IPS DF 4.7 (cell line): ENCODE measurements around the gene VPS4B.
"Not testable (repeated sequence)": the region's sequence is repeated elsewhere in the genome, so short reads cannot be mapped to it uniquely, and the experiment has no call there.

Source experiments
- DNase-seq: peaks from one replicate; pipeline ENCODE4 v3.0.0-alpha.2; 2013; ENCODE audit warnings: low spot score; ENCODE audit errors: extremely low read depth

Gene VPS4B

DNA sequence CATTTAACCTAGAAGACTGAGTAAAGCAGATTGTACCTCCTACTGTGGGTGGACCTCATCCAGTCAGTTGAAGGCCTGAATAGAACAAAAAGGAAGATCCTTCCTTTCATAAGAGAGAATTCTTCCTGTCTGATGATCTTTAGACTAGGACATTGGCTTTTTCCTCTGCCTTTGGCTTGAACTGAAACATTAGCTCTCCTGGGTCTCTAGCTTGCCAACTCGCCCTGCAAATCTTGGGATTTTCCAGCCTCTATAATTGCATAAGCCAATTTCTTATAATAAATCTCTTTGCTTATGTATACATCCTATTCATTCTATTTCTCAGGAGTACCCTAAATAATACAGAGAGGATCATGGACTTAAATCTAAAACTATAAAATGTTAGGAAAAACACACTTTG is 49.1 kb downstream of the VPS4B start:
- no peak for DNase-seq

DNA sequence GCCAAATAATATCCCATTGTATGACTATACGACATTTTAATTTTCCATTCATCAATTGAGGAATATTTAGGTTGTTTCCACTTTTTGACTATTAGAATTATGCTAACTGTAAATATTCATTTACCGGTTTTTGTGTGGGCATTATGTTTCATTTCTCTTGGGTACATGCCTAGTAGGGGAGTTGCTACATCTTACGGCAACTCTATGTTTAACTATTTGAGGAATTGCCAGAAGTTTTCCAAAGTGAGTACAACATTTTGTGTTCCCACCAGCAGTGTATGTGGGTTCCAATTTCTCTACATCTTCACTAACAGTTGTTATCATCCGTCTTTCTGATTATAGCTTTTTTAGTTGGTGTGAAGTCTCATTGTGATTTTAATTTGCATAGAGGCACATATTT is 53.7 kb downstream of the VPS4B start:
- no peak for DNase-seq

DNA sequence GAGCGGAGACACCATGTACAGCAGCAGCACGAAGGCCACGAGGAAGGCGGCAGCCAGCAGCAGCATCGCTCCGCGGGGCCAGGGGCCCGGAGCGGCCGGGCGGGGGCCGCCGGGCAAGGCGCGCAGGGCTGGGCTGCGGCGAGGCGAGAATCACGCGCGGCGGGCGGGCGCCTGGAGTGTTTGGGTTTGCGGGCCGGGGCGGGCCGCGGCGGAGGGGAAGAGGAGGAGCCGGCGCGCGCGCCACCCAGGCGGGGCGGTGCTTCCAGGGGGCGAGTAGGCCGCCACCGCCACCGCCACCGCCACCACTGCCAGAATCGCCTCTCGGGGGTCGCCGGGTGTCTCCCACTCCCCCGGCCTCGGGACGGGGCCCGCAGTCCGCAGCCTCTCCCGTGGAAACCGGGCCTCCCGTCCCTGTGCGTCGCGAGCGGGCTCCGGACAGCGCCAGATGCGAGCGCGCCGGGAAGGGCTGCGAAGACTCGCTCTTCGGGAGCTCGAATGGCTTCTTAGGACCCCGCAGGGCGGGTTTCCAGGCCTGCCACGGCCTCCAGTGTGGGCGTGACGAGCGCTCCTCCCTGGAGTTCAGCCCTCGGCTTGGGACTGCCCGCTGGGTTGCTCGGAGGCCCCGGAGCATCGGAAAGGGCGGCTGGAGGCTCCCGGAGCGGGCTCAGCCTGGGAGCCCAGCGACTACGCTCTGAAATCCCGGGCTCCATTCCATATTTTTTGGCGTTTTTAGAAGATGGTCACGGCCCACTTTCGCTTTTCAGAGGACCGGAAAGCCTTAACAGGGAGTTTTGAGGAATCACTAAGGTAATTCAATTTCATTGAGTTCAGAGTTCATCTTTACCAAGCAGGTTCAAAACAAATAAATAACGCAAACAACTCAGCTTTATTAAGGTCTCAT is 55.0 kb downstream of the VPS4B start, which contains the start of gene KDSR:
Gene KDSR (minus strand): TSS at position 154 of the 901 bp plus-strand sequence. CDS start 88 bp downstream, at position 66.
- peak; percentile 82 for DNase-seq

DNA sequence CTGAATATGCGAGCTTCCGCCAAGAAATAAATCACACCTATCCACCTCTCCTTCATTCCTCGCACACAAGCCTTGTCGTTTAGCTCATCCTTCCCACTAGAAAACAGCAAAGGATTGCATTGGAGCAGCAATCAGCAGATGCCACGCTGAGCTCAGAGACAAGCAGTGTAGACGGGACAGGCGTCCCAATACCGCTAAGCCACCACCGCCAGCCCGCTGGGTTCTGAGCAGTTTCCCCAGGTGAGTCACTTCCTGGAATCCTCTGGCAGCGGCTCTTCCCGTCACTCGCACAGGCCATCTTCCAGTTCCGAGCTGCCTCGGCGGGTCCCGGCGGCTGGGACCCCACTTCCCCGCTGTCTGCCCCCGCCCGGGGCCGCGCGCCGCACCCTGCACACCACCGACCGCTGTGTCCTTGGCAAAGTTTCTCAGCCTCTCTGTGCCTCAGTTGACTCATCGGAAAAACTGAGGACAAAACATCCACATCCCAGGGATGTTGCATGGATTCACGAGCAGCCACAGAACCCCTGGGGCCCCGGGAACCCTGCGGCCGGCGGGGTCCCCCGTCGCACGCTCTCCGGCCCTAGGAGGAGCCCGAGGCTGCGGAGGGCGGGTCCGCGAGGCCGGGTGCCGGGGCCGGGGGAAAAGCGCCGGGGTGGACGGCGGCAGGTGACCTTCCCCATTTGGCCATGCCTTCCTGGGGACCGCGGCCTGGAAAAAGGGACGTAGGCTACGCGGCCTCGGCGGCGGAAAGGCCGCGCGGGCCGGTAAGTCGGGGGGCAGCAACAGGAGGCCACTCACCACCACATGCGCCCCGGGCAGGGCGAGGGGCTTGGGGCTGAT is 55.8 kb downstream of the VPS4B start:
- DNase-seq: no peak

DNA sequence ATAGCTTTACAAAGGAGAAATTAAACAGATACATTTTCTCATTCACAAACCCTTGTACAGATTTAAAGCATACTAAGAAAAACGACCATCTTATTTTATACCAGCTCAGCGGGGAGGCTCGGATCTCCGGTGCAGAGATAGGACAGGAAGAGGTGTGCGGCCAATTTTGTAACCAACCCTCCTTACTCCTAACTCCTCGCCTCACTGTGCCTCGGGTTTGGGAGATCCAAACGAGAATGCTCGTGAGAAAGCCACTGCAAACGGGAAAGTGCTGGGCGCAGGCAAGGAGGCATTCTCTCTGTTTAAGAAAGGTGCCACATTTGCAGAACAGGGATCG is 56.4 kb downstream of the VPS4B start:
- no peak for DNase-seq

DNA sequence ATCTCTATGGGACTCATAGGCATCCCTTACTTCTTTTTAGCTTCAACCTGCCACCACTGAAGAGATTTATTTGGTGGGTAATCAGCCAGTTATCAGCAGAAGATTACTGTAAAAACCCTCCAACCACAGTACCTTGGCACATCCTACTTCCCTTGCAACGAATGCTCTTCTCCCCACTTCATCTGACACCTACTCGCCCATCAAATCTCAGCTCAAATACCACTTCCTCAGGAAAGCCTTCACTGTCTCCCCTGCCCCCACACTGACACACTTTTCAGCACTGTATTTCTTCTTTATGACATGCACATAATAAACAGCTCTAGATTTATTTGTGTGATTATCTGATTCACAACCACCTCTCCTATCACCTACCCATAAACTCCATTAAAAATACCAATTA is 58.3 kb downstream of the VPS4B start:
- DNase-seq: no peak

DNA sequence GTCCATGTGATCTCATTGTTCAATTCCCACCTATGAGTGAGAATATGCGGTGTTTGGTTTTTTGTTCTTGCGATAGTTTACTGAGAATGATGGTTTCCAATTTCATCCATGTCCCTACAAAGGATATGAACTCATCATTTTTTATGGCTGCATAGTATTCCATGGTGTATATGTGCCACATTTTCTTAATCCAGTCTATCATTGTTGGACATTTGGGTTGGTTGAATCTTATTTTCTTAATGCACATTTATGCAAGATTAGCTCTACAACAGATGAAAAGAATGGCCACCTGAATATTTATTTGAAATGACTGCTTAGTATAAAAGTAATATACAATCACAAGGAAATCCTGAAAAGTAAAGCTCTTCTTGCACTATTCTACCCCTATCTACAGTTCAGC is 58.9 kb downstream of the VPS4B start:
- not testable (repeated sequence) for DNase-seq

DNA sequence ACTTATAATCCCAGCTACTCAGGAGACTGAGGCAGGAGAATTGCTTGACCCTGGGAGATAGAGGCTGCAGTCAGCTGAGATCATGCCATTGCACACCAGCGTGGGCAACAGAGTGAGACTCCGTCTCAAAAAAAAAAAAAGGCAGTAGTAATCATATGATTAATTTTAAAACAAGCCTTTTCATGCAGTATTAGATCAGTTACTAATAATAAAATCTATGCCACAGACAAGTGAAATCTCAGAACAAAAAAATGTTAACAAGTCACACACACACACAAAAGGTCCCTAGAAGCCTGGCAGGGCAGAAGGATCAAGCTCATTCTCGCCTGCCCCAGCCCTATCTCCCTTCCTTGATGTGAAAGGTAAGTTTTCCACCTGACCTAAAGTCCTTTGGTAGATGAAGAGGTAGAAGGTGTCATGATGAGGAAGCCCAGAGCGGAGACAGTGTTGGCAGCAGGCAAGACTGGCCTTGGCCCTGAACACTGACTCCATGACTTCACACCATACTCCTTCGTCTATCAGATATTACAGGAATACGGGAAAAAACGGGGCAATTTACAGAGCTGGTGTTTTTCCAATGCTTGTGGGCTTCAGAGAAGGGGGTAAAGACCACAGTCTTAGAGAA is 65.9 kb downstream of the VPS4B start:
- DNase-seq: no peak

DNA sequence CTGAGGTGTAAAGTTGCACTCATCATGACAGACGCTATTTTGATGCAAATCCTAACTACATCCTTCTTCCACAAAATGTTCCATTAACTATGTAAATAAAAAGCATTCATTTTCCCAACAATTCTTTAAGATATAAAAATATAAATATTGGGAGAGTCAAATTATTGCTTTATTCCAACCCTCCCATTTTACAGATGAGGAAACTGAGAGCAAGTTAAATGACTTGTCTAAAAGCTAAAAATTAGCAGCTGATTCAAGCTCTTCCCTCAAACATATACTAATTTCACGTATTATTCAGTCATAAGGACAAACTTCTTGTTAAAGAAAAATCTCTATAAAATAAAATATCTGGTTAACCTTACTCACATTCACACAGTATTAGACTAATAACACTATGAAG is 72.0 kb downstream of the VPS4B start:
- no peak for DNase-seq

DNA sequence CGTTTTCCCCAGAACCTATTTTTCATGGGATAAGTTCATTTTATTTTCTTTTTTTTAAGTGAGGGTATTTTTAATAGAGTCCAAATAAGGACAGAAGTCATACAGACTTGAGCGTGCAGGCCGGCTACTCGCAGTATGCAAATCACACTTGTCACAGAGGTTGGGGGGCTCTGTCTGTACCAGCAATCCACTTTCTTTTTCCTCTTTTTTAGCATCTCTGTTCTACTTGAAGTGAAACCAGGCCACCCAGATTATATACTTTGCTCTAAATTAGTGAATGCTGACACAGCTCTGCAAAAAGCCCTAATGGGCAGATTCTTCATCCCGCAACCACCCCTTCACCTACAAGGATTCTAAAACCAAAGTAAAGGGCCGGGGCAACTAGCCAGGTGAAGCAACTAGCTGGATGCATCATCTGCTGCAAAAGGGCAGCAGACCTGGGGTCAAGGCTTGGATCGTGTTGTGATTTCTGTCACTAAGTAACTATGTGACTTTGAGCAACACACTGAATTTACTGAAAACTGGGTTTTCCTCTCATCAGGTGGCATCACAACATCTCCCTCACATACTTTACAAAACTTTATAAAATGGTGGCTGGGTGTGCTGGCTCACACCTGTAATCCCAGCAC is 73.7 kb downstream of the VPS4B start:
- DNase-seq: no peak

DNA sequence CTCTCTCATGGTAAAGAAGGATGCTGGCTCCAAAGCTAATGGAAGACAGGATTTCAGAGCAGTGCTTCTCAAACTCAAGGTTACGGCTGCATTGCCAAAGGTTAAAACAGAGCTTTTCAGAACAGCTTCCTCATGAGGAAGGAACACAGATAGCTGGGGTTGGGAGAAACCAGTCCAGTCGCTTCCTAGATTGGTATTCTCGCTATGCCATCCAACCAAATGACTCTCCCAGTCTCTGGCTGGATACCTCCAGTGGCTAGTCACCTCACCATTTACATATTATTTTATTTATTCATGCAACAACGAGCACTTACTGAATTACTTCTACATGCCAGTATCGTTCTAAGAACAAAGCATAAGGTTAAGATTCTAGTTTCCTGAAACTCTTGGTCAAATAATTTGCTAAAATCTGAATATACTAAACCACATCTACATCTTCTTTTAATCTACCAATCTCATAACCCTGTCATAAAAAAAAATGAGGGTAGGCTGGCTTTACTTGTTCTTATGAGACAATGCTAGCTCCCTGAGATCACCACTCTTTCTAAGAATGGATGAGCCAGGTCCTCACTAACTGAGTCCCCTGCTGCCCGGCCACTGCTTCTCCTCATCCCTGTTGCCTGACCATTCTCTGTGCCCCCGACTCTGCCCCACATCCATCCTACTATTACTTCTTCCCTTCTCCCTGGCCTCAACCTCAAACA is 75.6 kb downstream of the VPS4B start:
- DNase-seq: no peak

DNA sequence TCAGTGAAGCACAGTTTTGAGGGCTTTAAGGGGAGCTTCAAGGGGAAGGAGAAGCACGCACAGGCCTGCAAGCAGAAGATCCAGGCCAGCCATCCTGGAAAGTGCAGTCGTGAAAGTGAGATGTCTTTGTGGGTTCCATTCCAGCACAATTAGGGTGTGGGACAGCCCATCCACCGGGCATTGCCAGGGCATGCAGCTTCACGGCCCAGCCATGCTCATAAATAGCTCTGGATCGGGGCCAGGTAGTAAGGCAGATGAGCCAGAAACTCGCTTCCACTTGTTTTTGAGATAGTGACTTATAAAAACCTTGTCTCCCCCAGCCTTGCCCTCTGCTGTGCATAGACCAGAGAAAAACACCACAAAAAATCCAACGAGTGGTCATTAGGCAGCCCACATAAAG is 76.2 kb downstream of the VPS4B start:
- no peak for DNase-seq

DNA sequence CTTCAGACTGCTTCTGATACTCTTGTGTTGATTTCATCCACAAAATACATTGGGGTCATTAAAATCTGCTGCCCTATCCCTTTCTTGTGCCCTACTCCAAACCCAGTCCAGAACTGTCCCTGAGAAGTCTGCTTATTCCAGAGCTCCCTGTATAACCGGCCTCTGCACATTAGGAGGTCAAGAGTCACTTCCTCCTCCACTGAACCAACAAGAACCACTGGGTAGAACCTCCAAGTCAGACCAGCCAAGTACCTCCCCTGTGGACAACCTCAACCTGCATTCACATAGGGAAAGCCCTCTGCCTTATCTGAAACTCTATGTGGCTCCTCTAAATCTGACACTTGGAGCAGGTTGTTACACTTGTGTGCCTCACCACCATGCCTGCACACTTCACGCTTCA is 77.4 kb downstream of the VPS4B start:
- no peak for DNase-seq

DNA sequence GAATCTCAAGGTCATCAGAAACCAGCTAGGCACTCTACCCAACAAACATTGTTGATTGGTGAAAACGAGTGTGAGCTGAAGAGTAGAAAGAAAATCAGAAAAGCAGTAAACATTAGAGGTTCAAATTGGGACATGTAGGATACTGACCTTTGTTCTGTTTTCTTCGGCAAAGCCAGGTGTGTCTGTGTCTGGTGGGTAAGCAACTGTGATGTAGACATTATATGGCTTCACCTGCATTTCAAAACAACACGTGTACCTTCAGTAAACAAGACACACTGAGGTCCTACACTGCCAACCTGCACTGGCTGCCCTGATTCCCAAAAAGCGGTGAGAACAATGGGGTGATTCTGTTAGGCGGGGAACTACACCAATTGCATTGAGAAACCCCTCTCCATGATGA is 78.0 kb downstream of the VPS4B start:
- no peak for DNase-seq

DNA sequence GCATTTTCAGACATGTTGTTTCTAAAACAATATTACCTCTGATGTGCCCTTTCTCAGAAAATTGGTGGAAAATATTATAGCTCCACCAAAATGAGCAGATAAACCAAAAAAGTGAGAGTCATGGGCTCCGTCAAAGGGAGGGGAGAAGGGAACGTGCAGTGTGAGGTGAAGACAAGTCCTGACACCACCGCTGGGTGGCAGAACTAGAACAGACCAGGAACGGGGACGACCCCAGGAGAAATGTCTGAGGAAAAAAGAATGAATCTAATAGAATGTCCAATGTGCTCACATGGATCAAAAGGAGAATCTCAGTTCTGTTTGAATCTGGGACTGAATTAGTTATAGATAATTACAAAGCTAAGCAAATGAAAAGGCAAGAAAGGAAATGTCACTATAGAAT is 80.1 kb downstream of the VPS4B start:
- no peak for DNase-seq

DNA sequence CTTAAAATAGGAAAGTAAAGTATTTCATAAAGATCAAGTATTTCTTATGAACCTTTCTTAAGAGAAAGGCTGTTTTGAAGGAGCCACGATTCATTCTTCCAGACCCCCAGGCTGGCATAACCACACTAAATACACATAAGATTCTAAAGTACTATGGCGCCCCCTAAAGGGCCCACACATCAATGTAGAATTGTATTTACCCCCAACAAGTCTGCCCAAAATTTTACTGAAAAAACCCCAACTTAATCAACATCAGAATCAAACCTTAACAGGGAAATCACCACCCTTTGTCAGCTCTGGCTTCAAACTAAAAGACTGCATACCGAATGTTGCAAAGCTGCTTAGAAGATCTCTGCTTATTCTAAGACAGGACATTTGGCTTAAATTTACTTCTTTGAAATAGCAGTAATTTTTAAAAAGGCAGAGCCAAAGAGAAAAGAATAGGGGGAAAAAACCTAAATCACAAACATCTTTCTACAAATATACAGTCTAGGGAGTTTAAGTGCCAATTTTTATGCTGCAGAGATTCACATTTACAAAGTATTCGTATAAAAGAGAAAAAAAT is 82.3 kb downstream of the VPS4B start:
- no peak for DNase-seq
